Esophagus muscularis mucosa (tissue), 4 donors: ENCODE data around the gene CASD1. TPM values are rescaled to one million over a fixed set of nuclear protein-coding genes. Genes with fewer than 3 reads are reported as not detected.

ENCODE experiments used
- DNase-seq: peaks from one replicate; pipeline ENCODE4 v3.0.0-alpha.2; 2017; ENCODE audit errors: extremely low spot score
- H3K27ac ChIP-seq, 4 donors: fragments of 200-600 bp; sonication (generic); replicated peaks in 1 of 4; 1 replicate in 3 of 4; 2 replicates in 1 of 4; pipeline ENCODE4 v1.5.1; 2016 to 2019; ENCODE audit warnings: mild to moderate bottlenecking in 1 of 4
- H3K27me3 ChIP-seq, 4 donors: fragments of 200-600 bp; sonication (generic); one replicate each; pipeline versions ENCODE4 v1.5.1 to v1.6.0; 2016 to 2019
- H3K36me3 ChIP-seq, 4 donors: fragments of 200-600 bp; sonication (generic); one replicate each; pipeline ENCODE4 v1.5.1; 2016 to 2019
- H3K4me1 ChIP-seq, 4 donors: fragments of 200-600 bp; sonication (generic); one replicate each; pipeline ENCODE4 v1.5.1; 2016 to 2019
- H3K4me3 ChIP-seq, 4 donors: fragments of 200-600 bp; sonication (generic); 1 replicate in 2 of 4; 2 replicates in 2 of 4; pipeline ENCODE4 v1.5.1; 2016 to 2019; ENCODE audit warnings: mild to moderate bottlenecking in 4 of 4, moderate library complexity in 1 of 4
- H3K9me3 ChIP-seq, 4 donors: fragments of 200-600 bp; sonication (generic); 1 replicate in 3 of 4; 2 replicates in 1 of 4; pipeline ENCODE4 v1.5.1; 2016 to 2019
- CTCF ChIP-seq, 3 experiments: fragments of 200-600 bp in 2 of 3; fragments of 450-650 bp in 1 of 3; sonication (generic) in 2 of 3; IDR thresholded peaks; one replicate each; pipeline ENCODE4 v1.5.1; 2017 to 2019; ENCODE audit warnings: antibody characterized with exemption in 3 of 3, mild to moderate bottlenecking in 2 of 3, moderate library complexity in 1 of 3
- EP300 ChIP-seq: sonication (generic); formaldehyde crosslinking; IDR thresholded peaks from one replicate; pipeline ENCODE4 v1.6.1; 2017; ENCODE audit warnings: antibody characterized with exemption
- POLR2A ChIP-seq: fragments of 450-650 bp; IDR thresholded peaks from one replicate; pipeline ENCODE4 v1.6.1; 2017; ENCODE audit warnings: antibody characterized with exemption, moderate library complexity, mild to moderate bottlenecking, low read depth
- POLR2AphosphoS5 ChIP-seq, 2 donors: sonication (generic); formaldehyde crosslinking; IDR thresholded peaks; one replicate each; pipeline ENCODE4 v1.6.1; 2017; ENCODE audit warnings: antibody characterized with exemption in 2 of 2
- WGBS: methylation state at CpG from one replicate; pipeline ENCODE4 v1.1.5; 2018; 5-methylcytosine and 5-hydroxymethylcytosine counted together
- intact Hi-C: fragments of 100-400 bp; cut with DNase I; formaldehyde crosslinking; loops from one replicate; pipeline ENCODE4 v1.15.1; 2023
- total RNA-seq, 4 donors: library from RNA; depleted of rRNA; stranded (reverse); fragments of >200 nt; gene quantifications; one replicate each; pipeline versions ENCODE4 v1.1.0 to v1.2.1, GENCODE V29; 2016

The CASD1 gene
- total RNA-seq, 4 donors from 2014 or later, result 17.6 to 27.0 (median 18.8) TPM

GRCh38 chr7:94557215-94557614, 47.6 kb downstream of the CASD1 start:
- intact Hi-C loops, result no loop called here

GRCh38 chr7:94559972-94560371, 50.4 kb downstream of the CASD1 start:
- TF ChIP-seq POLR2A (no peak), POLR2AphosphoS5 (IDR thresholded peaks at IDR 0.05) (no peak), CTCF (IDR thresholded peaks at IDR 0.05) (no peak), EP300 (no peak)
- WGBS, result 91% methylated on average over 1 of the region's 1 CpG
- Histone ChIP-seq H3K9me3 (no peaks in the 10 kb centered on the region), H3K27me3 (no peaks in the 10 kb centered on the region), H3K36me3 (peaks cover 0 to 30% (median 6%) of the 10 kb centered on the region in 4 donors), H3K4me3 (no peak overlapping the region), H3K27ac (no peak overlapping the region), H3K4me1 (peaks cover 0 to 10% (median 0%) of the 10 kb centered on the region in 4 donors)
- no peak for DNase-seq
- intact Hi-C loops, result no loop called here

More at GRCh38 chr7:94557215-94557614, 47.6 kb downstream of the CASD1 start:
- H3K27ac ChIP-seq, result no peak overlapping the region
- H3K4me1 ChIP-seq, result peaks cover 0 to 10% (median 0%) of the 10 kb centered on the region in 4 donors
- H3K9me3 ChIP-seq, result no peaks in the 10 kb centered on the region
- H3K27me3 ChIP-seq, result no peaks in the 10 kb centered on the region
- no peak for DNase-seq
- TF ChIP-seq EP300 (no peak), POLR2AphosphoS5 (IDR thresholded peaks at IDR 0.05) (no peak), CTCF (IDR thresholded peaks at IDR 0.05) (no peak), POLR2A (no peak)
- peaks cover 0 to 51% (median 15%) of the 10 kb centered on the region in 4 donors for H3K36me3 ChIP-seq
- no peak overlapping the region for H3K4me3 ChIP-seq

- no peak for DNase-seq
- intact Hi-C loops, result no loop called here
- Histone ChIP-seq H3K27ac (no peak overlapping the region), H3K36me3 (peaks cover 0 to 17% (median 0%) of the 10 kb centered on the region in 4 donors), H3K4me1 (peaks cover 0 to 10% (median 0%) of the 10 kb centered on the region in 4 donors), H3K27me3 (no peaks in the 10 kb centered on the region), H3K9me3 (no peaks in the 10 kb centered on the region), H3K4me3 (no peak overlapping the region)
- TF ChIP-seq POLR2AphosphoS5 (IDR thresholded peaks at IDR 0.05) (no peak), POLR2A (no peak), EP300 (no peak), CTCF (IDR thresholded peaks at IDR 0.05) (no peak)
- WGBS, result 81% methylated on average over 2 of the region's 2 CpGs
These were observed 52.4 kb downstream of the CASD1 start for GRCh38 chr7:94561841-94562514.

GRCh38 chr7:94562525-94562924, 52.9 kb downstream of the CASD1 start:
- intact Hi-C loops, result no loop called here
- no peak overlapping the region for H3K27ac ChIP-seq
- no peak overlapping the region for H3K4me3 ChIP-seq
- no peaks in the 10 kb centered on the region for H3K27me3 ChIP-seq
- peaks cover 0 to 17% (median 0%) of the 10 kb centered on the region in 4 donors for H3K36me3 ChIP-seq
- H3K4me1 ChIP-seq, result peaks cover 0 to 5% (median 0%) of the 10 kb centered on the region in 4 donors
- 71% methylated on average over 3 of the region's 3 CpGs for WGBS
- TF ChIP-seq EP300 (no peak), POLR2A (no peak), POLR2AphosphoS5 (IDR thresholded peaks at IDR 0.05) (no peak), CTCF (IDR thresholded peaks at IDR 0.05) (no peak)
- no peak for DNase-seq
- no peaks in the 10 kb centered on the region for H3K9me3 ChIP-seq
